Parathyroid adenoma (tissue), 2 donors: ENCODE results near the gene RIC3.

Experiments
- H2AFZ ChIP-seq: fragments of 300-600 bp; sonication (generic); one replicate; pipeline ENCODE4 v1.7.0; 2017; ENCODE audit warnings: antibody characterized with exemption, mild to moderate bottlenecking
- H3K27ac ChIP-seq: fragments of 300-600 bp; sonication (generic); one replicate; pipeline ENCODE4 v1.7.0; 2017
- H3K27me3 ChIP-seq: fragments of 300-600 bp; sonication (generic); one replicate; pipeline ENCODE4 v1.7.0; 2017; ENCODE audit warnings: low read length; ENCODE audit not compliant: control insufficient read depth, insufficient read depth
- H3K36me3 ChIP-seq: fragments of 300-600 bp; sonication (generic); one replicate; pipeline ENCODE4 v1.7.0; 2017; ENCODE audit warnings: low read length; ENCODE audit not compliant: control insufficient read depth, insufficient read depth
- H3K4me1 ChIP-seq: fragments of 300-600 bp; sonication (generic); one replicate; pipeline ENCODE4 v1.7.0; 2017; ENCODE audit warnings: control low read depth
- H3K4me2 ChIP-seq: fragments of 300-600 bp; sonication (generic); one replicate; pipeline ENCODE4 v1.7.0; 2017; ENCODE audit warnings: low read length
- H3K4me3 ChIP-seq: fragments of 300-600 bp; sonication (generic); one replicate; pipeline ENCODE4 v1.7.0; 2017; ENCODE audit warnings: low read depth, low read length
- H3K79me2 ChIP-seq: fragments of 300-600 bp; sonication (generic); one replicate; pipeline ENCODE4 v1.7.0; 2017; ENCODE audit warnings: control low read depth
- H3K9ac ChIP-seq: fragments of 300-600 bp; sonication (generic); one replicate; pipeline ENCODE4 v1.7.0; 2017; ENCODE audit warnings: mild to moderate bottlenecking
- H3K9me3 ChIP-seq: fragments of 300-600 bp; sonication (generic); one replicate; pipeline ENCODE4 v1.7.0; 2017; ENCODE audit warnings: low read length; ENCODE audit not compliant: control insufficient read depth
- CTCF ChIP-seq: fragments of 300-600 bp; sonication (generic); IDR thresholded peaks from one replicate; pipeline ENCODE4 v1.7.0; 2017; ENCODE audit warnings: antibody characterized with exemption, mild to moderate bottlenecking
- donor health status: primary hyperparathyroidism.

Gene RIC3

GRCh38 chr11:8102965-8103364 lies 65.9 kb downstream of the RIC3 start:
- Histone ChIP-seq H3K27me3 (no peaks in the 10 kb centered on the region), H3K9me3 (no peaks in the 10 kb centered on the region), H3K79me2 (no peaks in the 10 kb centered on the region), H3K9ac (no peak overlapping the region), H3K27ac (no peak overlapping the region), H3K36me3 (no peaks in the 10 kb centered on the region), H2AFZ (no peak overlapping the region), H3K4me1 (no peaks in the 10 kb centered on the region), H3K4me2 (no peak overlapping the region), H3K4me3 (no peak overlapping the region)
- TF ChIP-seq CTCF, result no peak

- no peaks in the 10 kb centered on the region for H3K4me1 ChIP-seq
- no peaks in the 10 kb centered on the region for H3K27me3 ChIP-seq
- H3K36me3 ChIP-seq, result no peaks in the 10 kb centered on the region
- no peaks in the 10 kb centered on the region for H3K9me3 ChIP-seq
- no peak overlapping the region for H2AFZ ChIP-seq
- H3K79me2 ChIP-seq, result no peaks in the 10 kb centered on the region
- no peak overlapping the region for H3K4me3 ChIP-seq
- TF ChIP-seq CTCF, result no peak
- no peak overlapping the region for H3K27ac ChIP-seq
- no peak overlapping the region for H3K4me2 ChIP-seq
- no peak overlapping the region for H3K9ac ChIP-seq
Measured at GRCh38 chr11:8102296-8102915, 66.4 kb downstream of the RIC3 start.

- H3K27me3 ChIP-seq, result no peaks in the 10 kb centered on the region
- H3K36me3 ChIP-seq, result no peaks in the 10 kb centered on the region
- no peak overlapping the region for H3K27ac ChIP-seq
- no peak overlapping the region for H2AFZ ChIP-seq
- no peaks in the 10 kb centered on the region for H3K79me2 ChIP-seq
- no peak overlapping the region for H3K9ac ChIP-seq
- no peak for TF ChIP-seq CTCF
- no peak overlapping the region for H3K4me3 ChIP-seq
- no peak overlapping the region for H3K4me2 ChIP-seq
- no peaks in the 10 kb centered on the region for H3K4me1 ChIP-seq
- no peaks in the 10 kb centered on the region for H3K9me3 ChIP-seq
Measured at GRCh38 chr11:8101421-8101820, 67.4 kb downstream of the RIC3 start.

- no peaks in the 10 kb centered on the region for H3K79me2 ChIP-seq
- TF ChIP-seq CTCF, result no peak
- no peaks in the 10 kb centered on the region for H3K9me3 ChIP-seq
- H3K27ac ChIP-seq, result no peak overlapping the region
- H3K27me3 ChIP-seq, result no peaks in the 10 kb centered on the region
- no peak overlapping the region for H3K4me2 ChIP-seq
- peaks cover 2% of the 10 kb centered on the region for H3K4me1 ChIP-seq
- H3K9ac ChIP-seq, result no peak overlapping the region
- no peaks in the 10 kb centered on the region for H3K36me3 ChIP-seq
- H2AFZ ChIP-seq, result no peak overlapping the region
- no peak overlapping the region for H3K4me3 ChIP-seq
Measured at GRCh38 chr11:8100605-8101004, 68.2 kb downstream of the RIC3 start.

GRCh38 chr11:8100158-8100557 lies 68.7 kb downstream of the RIC3 start:
- Histone ChIP-seq H3K4me2 (no peak overlapping the region), H3K4me1 (peaks cover 6% of the 10 kb centered on the region), H3K9ac (no peak overlapping the region), H3K4me3 (no peak overlapping the region), H3K79me2 (no peaks in the 10 kb centered on the region), H3K9me3 (no peaks in the 10 kb centered on the region), H3K27me3 (no peaks in the 10 kb centered on the region), H3K36me3 (no peaks in the 10 kb centered on the region), H2AFZ (no peak overlapping the region), H3K27ac (no peak overlapping the region)
- no peak for TF ChIP-seq CTCF
